OCI-M2 (cell line): Measurements from ENCODE around the gene SLC22A17.

Source experiments
- DNase-seq: peaks from one replicate; lab custom pipeline; 2025; ENCODE audit not compliant: unreplicated experiment; lab: John Stamatoyannopoulos, UW

SLC22A17 gene

GRCh38 chr14:23382276-23382675, 29.6 kb upstream of the SLC22A17 start:
- no peak for DNase-seq

DNA sequence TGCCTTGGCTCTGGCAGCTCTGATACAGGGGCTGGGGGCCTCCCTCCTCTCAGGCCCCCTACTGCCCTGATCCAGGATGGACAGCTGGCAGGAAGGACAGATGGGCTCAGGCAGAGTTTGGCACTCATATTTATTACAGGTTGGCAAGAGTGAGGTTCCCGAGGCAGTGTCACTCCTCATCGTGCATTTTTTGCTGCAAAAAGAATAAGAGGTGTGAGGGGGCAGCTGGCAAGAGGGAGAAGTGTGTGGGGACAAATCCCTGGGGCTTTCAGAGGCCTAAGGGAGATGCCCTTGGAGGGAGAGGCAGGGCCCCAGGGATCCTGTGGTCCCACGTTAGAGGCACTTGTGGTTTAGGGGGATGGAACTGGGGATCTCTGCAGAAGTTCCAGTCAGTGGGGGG, 29.2 kb upstream of the SLC22A17 start:
- no peak for DNase-seq

GRCh38 chr14:23380976-23381375, 28.3 kb upstream of the SLC22A17 start:
- no peak for DNase-seq

DNA sequence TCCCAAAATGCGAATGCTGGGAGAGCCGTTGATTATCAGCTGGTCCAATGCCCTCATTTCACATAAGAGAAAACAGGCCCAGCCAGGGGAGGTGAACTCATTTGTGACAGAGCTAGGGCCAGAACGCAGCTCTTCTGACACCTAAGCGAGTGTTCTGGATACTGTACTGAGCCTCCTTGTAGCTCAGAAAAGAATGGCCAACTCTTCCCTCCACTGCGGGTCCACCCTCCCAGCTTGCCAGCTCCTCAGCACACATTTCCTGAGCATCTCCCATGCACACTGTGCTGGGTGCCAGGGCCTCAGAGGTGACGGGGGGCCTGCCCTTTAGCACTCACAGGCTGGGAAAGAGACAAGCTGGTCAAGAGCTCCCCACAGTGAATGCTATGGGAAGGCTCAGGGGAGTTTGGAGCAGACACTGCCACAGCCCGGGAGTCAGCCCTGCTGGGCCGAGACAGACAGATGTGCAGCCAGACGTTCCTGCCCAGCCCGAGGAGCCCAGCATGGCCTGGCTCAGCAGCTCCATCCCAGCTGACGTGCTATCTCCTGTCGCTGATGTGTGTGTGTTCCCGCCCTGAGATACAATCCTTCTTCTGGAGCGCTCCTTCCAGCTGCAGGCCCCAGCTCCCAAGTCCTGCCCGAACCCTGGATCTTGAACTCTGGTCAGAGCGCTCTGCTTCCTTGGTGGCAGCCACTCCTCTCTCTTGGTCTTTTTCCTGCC, 27.7 kb upstream of the SLC22A17 start:
- no peak for DNase-seq

DNA sequence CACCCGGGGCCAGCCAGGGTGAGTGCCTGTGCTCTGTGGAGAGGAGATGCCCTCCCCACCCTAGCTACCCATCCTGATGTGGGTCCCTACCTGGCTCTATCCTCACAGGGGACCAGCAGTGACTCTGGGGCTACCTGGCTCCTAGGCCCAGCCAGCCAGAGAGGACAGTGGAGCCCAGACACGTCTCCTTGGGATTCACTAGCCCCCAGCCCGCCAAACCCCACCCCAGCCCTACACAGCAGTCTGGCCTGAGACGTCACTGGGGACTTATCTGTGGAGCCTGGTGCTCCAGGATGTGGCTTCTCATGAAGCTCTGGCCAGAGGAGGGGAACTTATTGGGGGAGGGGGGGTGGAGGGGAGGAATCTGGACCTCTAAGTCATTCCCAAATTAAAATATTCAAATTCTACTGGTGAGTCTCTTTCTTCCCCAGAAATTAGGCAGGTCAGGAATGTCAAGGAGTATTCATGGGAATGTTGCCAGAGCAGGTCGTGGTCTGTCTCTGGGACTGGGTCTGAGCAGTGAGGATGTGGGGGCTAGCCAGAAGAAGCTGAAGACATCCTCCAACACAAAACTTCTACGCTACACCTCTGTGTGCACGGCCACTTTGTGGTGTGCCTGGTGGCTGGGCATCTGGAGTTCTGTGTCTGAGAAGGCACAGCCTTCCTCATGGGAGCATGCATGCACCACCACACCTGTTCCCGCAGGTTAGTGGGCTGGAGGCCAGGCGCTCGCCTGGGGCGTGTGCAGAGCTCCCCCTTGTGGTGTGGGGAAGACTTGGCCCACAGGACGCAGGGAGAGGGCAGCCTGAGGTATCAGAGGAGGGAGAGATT, 26.9 kb upstream of the SLC22A17 start:
- no peak for DNase-seq

DNA sequence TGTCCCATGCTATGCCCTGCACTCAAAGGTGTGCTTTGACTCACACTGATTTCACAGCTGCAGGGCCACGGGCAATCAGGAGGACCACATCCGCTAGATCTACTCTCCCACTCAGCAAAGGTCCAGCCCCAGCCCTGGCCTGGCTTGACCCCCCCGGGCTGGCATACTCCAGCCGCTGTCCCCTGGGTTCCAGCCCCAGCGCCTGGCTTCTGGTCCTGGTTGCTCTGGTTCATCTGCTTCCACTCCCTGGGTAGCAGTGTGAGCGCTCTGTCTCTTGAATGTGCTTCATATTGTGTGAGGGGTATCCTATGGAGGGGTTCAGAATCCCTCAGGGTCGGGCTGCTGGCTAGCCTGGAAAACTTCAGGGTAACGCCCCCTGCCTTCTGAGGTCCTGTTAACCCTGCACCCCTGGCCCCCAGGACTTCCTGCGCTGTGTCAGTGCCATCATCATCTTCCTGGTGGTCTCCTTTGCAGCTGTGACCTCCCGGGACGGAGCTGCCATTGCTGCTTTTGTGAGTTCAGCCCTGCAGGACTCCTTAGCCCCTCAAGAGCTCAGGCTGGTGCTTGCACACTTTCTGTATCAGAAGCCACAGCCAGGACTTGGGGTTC, 26.0 kb upstream of the SLC22A17 start:
- DNase-seq, result no peak

DNA sequence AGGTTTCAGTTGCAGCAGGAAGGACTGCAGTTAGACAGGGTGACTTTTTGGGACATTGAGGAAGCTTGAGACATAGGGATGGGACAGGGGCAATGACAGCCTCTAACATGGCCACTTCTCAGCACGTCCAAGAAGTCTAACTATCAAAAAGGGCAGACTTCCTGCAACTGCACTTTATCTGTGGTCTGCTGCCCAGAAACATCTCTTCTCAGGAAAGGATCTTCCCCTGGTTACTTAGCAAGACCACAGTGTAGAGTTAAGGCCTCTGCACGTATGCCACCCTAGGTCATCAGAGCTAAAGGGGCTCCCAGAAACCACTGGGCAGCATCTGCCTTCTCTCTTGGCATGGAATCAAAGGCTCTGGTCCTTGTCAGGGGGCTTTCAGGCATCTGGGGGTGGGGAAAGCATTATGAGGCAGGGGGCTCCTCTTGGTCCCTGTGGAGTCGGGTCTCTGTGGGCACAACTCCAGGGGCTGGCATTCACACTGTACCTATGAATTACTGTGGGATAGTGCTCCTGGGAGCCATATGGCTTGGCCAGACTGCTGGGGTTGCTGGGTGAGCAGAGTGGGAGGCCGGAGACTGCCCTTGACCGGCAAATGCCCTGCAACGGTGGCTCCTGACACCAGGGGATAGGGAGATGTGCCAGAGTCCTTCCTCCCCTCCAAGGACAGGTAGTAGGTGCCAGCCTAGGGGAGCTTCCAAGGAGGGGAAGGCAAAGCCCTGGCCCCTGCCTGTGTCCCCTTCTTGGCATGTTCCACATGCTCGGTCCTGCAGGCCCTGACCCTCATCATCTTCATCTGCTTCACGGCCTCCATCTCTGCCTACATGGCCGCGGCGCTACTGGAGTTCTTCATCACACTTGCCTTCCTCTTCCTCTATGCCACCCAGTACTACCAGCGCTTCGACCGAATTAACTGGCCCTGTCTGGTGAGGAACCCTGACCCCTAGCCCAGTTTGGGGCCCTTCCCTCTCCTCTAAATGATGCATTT, 25.2 kb upstream of the SLC22A17 start:
- no peak for DNase-seq

- no peak for DNase-seq
These were observed 24.5 kb upstream of the SLC22A17 start for GRCh38 chr14:23377198-23377550.

DNA sequence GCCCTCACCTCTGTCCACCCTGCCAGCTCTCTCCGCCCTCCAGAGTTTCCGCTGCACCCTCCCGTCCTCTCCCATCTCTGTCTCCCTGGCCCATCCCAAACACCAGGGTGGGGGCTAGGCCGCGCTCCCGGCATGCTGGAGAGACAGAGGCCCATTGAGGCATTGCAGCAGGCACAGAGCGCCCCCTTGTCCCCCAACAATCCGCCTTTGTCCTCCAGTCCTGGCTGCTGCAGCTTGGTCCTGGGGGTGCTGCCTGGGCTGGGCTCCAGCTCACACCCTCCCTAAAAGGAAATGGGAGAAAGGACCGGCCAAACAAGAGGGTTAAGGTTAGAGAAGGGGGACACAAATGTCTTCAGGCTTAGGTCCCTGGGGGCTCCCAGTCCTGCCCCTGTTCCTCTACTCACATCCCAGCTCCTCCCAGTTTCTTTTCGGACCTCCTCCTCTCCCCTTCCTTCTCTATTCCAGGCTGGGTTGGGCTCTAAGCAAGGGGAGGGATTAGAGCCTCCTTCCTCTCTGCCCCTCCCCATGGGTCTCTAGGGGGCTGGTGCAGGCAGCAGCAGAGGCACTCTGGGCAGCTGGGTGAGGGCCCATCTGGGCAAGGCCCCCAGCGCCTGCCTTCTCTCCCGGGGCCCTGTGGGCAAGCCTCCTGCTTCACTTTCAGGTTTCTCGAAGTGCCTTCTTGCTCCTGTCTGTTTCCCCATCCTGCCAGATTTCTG, 24.0 kb upstream of the SLC22A17 start, which contains the start of gene CMTM5:
Gene CMTM5, plus strand, starts transcription at position 565 of the 716 bp plus-strand sequence. CDS start 206 bp downstream, outside the sequence.
- no peak for DNase-seq

- DNase-seq, result no peak
These were observed 23.0 kb upstream of the SLC22A17 start for GRCh38 chr14:23375527-23376251.

DNA sequence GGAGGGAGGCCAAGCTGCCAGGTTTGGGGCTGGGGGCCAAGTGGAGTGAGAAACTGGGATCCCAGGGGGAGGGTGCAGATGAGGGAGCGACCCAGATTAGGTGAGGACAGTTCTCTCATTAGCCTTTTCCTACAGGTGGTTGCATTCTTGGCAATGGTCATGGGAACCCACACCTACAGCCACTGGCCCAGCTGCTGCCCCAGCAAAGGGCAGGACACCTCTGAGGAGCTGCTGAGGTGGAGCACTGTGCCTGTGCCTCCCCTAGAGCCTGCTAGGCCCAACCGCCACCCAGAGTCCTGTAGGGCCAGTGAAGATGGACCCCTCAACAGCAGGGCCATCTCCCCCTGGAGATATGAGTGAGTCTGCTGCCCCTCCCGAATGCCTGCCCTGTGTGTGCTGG, 20.4 kb upstream of the SLC22A17 start:
- DNase-seq, result no peak

DNA sequence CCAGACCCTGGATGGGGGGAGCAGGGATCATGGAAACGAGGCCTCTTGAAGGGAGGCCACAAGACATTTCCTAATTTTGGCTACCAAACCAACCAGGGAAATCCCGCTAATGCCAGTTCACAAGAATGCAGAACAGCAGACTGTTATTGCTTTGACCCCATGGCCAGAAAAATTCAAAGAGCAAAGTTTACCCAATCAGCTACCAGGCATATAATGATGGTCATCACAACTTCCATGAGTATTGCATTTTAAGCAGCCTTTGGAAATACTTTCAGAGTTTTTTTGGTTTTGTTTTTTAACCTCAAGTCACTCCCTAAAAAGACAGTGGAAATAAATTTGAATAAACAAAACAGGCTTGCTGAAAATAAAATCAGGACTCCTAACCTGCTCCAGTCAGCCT, 19.8 kb upstream of the SLC22A17 start, which contains the start of gene IL25:
Gene IL25, plus strand, starts transcription at position 301 of the 400 bp plus-strand sequence.
- DNase-seq, result no peak

DNA sequence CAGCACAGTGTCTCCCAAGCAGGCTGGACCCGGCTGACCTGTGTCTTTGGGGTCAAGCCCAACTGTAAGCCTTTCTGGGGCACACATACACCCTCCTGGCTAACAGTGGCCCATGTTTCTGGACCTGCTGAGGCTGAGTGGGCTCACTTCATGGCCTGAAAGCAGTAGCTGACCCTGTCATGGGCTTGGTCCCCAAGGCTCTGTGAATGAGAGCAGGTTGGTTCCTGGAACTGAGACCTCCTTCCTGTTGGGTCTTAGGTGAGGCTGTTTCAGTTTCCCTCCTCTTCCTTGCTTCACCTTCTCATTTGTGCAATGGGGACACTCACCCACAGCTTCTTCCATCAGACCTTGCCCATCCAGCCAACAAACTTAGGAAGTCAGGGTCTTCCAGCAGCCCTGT, 19.2 kb upstream of the SLC22A17 start:
- DNase-seq, result no peak

DNA sequence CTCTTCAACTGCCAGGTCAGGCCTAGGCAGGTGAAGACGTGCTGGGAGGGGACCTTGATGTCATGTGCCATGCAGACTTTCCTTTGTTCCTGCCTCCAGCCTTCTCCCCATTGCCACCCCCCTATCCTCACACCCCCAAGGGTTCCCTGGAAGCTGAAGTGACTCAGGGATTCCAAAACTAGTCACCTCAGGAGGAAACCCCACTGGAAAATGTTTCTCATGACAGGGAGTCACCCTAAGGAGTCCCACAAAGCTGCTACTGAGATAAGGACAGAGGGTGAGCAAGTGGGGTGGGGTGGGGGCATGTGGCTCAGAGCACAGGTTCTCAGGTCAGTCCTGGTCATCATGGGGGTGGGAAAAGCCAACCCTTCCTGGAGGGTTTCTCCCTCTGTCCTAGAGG, 17.5 kb upstream of the SLC22A17 start:
- DNase-seq, result no peak

DNA sequence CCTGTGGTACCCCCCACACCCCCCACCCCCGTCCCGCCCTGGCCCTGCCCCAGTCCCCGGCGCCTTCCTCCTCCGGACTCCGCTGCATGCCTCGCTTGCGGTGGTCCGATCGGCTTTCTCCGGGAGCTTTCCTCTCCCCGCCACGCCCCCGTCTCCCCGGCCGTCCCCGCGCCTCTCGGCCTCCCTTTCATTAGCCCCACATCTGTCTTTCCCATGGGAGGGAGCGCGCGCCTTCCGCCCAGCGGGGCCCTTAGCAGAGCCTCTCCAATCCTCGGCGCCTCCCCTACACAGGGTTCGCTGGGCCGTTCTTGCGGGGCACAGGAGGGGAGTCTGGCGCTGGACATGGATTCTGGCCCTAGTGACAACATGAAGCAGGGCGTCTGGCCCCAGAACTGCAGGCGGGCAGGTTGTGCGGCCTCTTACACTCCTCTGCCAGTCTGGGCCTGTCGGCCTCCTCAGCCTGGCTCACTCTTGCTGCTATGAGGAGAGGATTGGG, 13.8 kb upstream of the SLC22A17 start:
- no peak for DNase-seq

- DNase-seq, result no peak
These were observed 13.2 kb upstream of the SLC22A17 start for GRCh38 chr14:23365732-23366425.

DNA sequence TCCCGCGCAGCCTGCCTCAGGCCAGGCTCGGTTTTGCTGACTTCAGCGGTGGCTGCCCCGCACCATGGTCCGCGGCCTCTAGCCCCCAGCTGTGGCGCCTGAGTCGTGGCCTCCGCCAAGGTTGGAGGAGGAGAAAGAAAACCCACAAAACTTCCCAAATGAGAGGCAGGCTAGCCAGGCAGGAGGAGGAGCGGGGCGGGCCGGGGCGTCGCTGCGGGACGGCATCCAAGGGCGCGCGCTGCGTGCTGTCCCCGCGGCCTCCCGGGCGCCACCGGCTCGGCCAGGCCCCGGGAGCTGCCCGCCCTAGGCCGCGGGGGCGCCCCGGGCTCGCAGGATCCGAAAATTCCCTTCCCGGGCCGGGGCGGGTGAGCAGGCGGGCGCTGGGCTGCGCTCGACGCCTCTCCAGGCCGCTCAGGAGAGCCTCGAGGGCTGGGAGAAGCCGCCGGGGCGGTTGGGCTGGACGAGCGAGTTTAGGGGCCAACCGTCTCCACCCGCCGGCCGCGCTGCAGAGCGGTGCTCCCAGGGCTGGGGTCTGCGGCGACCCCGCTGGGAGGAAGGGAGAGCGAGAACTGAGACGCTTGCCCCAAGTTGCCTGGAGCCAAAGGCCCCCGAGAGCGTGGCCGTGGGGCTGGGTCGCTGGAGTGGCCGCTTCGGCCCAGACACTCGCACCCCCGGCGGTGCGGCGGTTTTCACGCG, 12.5 kb upstream of the SLC22A17 start, which contains the start of gene EFS:
Gene EFS, minus strand, starts transcription at position 137 of the 696 bp plus-strand sequence. CDS start 147 bp downstream, outside the sequence.
- no peak for DNase-seq
